Measurements from ENCODE around the gene MEOX1. TPM values are rescaled to one million over a fixed set of nuclear protein-coding genes. Genes with fewer than 3 reads are reported as not detected.
A peak's percentile ranks its signal among the peaks of the same experiment; 100 is the strongest.

The MEOX1 gene
- total and polyA plus RNA-seq, 2 of the 8 experiments (the other 6 are each of a cell fraction or from before 2014, with no cell fraction given) = not detected

- Histone ChIP-seq H2BK20ac (ENCODE audit: low read length) (0 out of 2 replicates have a peak overlapping the region, but pooled peaks have one; percentile 61), H3K9me3 (ENCODE audit: insufficient read depth in 2 of 2, low read depth in 1 of 2, low read length in 1 of 2) (no peaks in the 10 kb centered on the region), H3K4me3 (ENCODE audit: extremely low read depth in 1 of 4, insufficient read depth in 2 of 4, low read depth in 3 of 4, low read length in 4 of 4) (no peak overlapping the region), H2BK15ac (ENCODE audit: low read length) (no peak overlapping the region), H2AFZ (ENCODE audit: low read length) (no peak overlapping the region), H3K79me1 (ENCODE audit: low read depth, low read length) (no peaks in the 10 kb centered on the region), H2AK5ac (ENCODE audit: low read depth, low read length) (no peak overlapping the region), H2BK5ac (ENCODE audit: low read depth, low read length) (no peak overlapping the region), H3K18ac (ENCODE audit: extremely low read depth, low read length) (no peak overlapping the region), H3K56ac (replicated peaks; ENCODE audit: insufficient read length, low read depth, low read length) (no peak overlapping the region), H3K79me2 (ENCODE audit: control insufficient read depth in 1 of 2, insufficient read depth in 2 of 2, low read length in 2 of 2) (no peaks in the 10 kb centered on the region), H3K4me2 (ENCODE audit: insufficient read depth in 1 of 2, low read depth in 2 of 2, low read length in 2 of 2) (no peak overlapping the region), H4K8ac (ENCODE audit: extremely low read depth, insufficient read depth, low read length) (peak overlapping the region; percentile 31; the same call in 1 of the 2 replicates), H3K14ac (ENCODE audit: insufficient read length) (no peak overlapping the region), H3K27me3 (replicated peaks in 1 of 4; ENCODE audit: control insufficient read depth in 3 of 4, extremely low read depth in 1 of 4, insufficient read depth in 3 of 4, low read length in 3 of 4) (no peaks in the 10 kb centered on the region), H4K20me1 (replicated peaks in 1 of 2; ENCODE audit: control insufficient read depth in 1 of 2, insufficient read depth in 2 of 2, low read length in 2 of 2) (no peaks in the 10 kb centered on the region), H3K27ac (ENCODE audit: low read depth, low read length) (no peak overlapping the region), H4K91ac (replicated peaks; ENCODE audit: insufficient read length, low read length) (peak overlapping the region; percentile 17), H3K9ac (replicated peaks in 1 of 4; ENCODE audit: extremely low read depth in 1 of 4, low read depth in 3 of 4, low read length in 3 of 4) (no peak overlapping the region), H4K5ac (ENCODE audit: insufficient read length, low read depth, low read length) (no peak overlapping the region), H3K23ac (ENCODE audit: insufficient read length) (no peak overlapping the region), H2BK12ac (ENCODE audit: low read depth, low read length) (peak overlapping the region; percentile 68; the same call in 1 of the 2 replicates), H3K4me1 (replicated peaks in 1 of 4; ENCODE audit: control insufficient read depth in 3 of 4, insufficient read depth in 4 of 4, low read length in 3 of 4) (peaks cover 0 to 4% (median 0%) of the 10 kb centered on the region in 4 experiments; a peak in 2 of 7 replicates), H3K23me2 (ENCODE audit: low read depth, low read length) (0 out of 2 replicates have a peak, but pooled peaks cover 2% of the 10 kb centered on the region), H2BK120ac (replicated peaks; ENCODE audit: low read depth, low read length) (no peak overlapping the region), H3K4ac (replicated peaks; ENCODE audit: insufficient read length, low read depth, low read length) (no peak overlapping the region), H3K36me3 (ENCODE audit: control insufficient read depth in 2 of 4, insufficient read depth in 4 of 4, low read length in 3 of 4) (no peaks in the 10 kb centered on the region)
- DNase-seq (ENCODE audit: low read depth in 1 of 2, low spot score in 2 of 2) = no peak
- WGBS, 2 experiments (ENCODE audit: extremely low coverage in 1 of 2, insufficient coverage in 1 of 2, insufficient read length in 1 of 2, insufficient replicate concordance in 2 of 2, low coverage in 1 of 2, low lambda C conversion rate in 2 of 2, missing lambda C conversion rate in 1 of 2) = 89% methylated on average over 28 of the region's 28 CpGs; no CpG with 5 or more reads in 1 of the 2 experiments
- POLR2A ChIA-PET (ENCODE audit: partially characterized antibody) = no interaction called here
- FAIRE-seq = no peak
- CTCF ChIA-PET (ENCODE audit: partially characterized antibody) = interaction anchor here (0.5 to 3.5 kb wide), 8 partner anchors 11 to 82 kb away, joined by 3 to 11 read pairs (median 6); no protein-coding TSS in a partner anchor
- TF ChIP-seq ATF2 (IDR thresholded peaks at IDR 0.05; ENCODE audit: low read length) = no peak
- TF ChIP-seq TCF12 (IDR thresholded peaks at IDR 0.05; ENCODE audit: low read depth, low read length) = no peak
- TF ChIP-seq CBX5 (IDR thresholded peaks at IDR 0.05; ENCODE audit: low read depth, low read length) = no peak
- TF ChIP-seq TEAD4 (IDR thresholded peaks at IDR 0.05; ENCODE audit: low read depth, low read length) = no peak
- TF ChIP-seq, protein P1, sequence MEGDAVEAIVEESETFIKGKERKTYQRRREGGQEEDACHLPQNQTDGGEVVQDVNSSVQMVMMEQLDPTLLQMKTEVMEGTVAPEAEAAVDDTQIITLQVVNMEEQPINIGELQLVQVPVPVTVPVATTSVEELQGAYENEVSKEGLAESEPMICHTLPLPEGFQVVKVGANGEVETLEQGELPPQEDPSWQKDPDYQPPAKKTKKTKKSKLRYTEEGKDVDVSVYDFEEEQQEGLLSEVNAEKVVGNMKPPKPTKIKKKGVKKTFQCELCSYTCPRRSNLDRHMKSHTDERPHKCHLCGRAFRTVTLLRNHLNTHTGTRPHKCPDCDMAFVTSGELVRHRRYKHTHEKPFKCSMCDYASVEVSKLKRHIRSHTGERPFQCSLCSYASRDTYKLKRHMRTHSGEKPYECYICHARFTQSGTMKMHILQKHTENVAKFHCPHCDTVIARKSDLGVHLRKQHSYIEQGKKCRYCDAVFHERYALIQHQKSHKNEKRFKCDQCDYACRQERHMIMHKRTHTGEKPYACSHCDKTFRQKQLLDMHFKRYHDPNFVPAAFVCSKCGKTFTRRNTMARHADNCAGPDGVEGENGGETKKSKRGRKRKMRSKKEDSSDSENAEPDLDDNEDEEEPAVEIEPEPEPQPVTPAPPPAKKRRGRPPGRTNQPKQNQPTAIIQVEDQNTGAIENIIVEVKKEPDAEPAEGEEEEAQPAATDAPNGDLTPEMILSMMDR (IDR thresholded peaks at IDR 0.05; ENCODE audit: control extremely low read depth in 1 of 3, insufficient read depth in 1 of 3, low read depth in 1 of 3, low read length in 3 of 3) = no peak
- no peak for TF ChIP-seq NANOG (IDR thresholded peaks at IDR 0.05; ENCODE audit: insufficient read depth, low read depth, low read length, poor library complexity, severe bottlenecking)
- TF ChIP-seq KDM5A (IDR thresholded peaks at IDR 0.05; ENCODE audit: low read length) = no peak
These were observed 69.8 kb downstream of the MEOX1 start for GRCh38 chr17:43591779-43592562.
